ENCODE results near the gene TBCEL.

Gene TBCEL

GRCh38 chr11:121037016-121037415 lies 13.1 kb downstream of the TBCEL start:
- no peaks in the 10 kb centered on the region for H3K36me3 ChIP-seq (ENCODE audit: insufficient read depth, low read length)
- H3K9me3 ChIP-seq (ENCODE audit: control insufficient read depth, insufficient read depth, low read length) = no peaks in the 10 kb centered on the region
- H3K9ac ChIP-seq (ENCODE audit: low read depth, low read length) = no peak overlapping the region
- peaks cover 32% of the 10 kb centered on the region for H3K4me1 ChIP-seq (ENCODE audit: insufficient read depth, low read length)

GRCh38 chr11:121038648-121039409 lies 14.9 kb downstream of the TBCEL start:
- no peak overlapping the region for H3K9ac ChIP-seq (ENCODE audit: low read depth, low read length)
- H3K4me1 ChIP-seq (ENCODE audit: insufficient read depth, low read length) = peaks cover 32% of the 10 kb centered on the region
- H3K36me3 ChIP-seq (ENCODE audit: insufficient read depth, low read length) = no peaks in the 10 kb centered on the region
- H3K9me3 ChIP-seq (ENCODE audit: control insufficient read depth, insufficient read depth, low read length) = no peaks in the 10 kb centered on the region

GRCh38 chr11:121039971-121040613 lies 16.2 kb downstream of the TBCEL start:
- Histone ChIP-seq H3K36me3 (ENCODE audit: insufficient read depth, low read length) (no peaks in the 10 kb centered on the region), H3K9me3 (ENCODE audit: control insufficient read depth, insufficient read depth, low read length) (no peaks in the 10 kb centered on the region), H3K4me1 (ENCODE audit: insufficient read depth, low read length) (peaks cover 32% of the 10 kb centered on the region), H3K9ac (ENCODE audit: low read depth, low read length) (no peak overlapping the region)

- H3K9me3 ChIP-seq (ENCODE audit: control insufficient read depth, insufficient read depth, low read length) = no peaks in the 10 kb centered on the region
- no peaks in the 10 kb centered on the region for H3K36me3 ChIP-seq (ENCODE audit: insufficient read depth, low read length)
- peaks cover 32% of the 10 kb centered on the region for H3K4me1 ChIP-seq (ENCODE audit: insufficient read depth, low read length)
- H3K9ac ChIP-seq (ENCODE audit: low read depth, low read length) = no peak overlapping the region
These were observed 16.7 kb downstream of the TBCEL start for GRCh38 chr11:121040614-121041002.

- Histone ChIP-seq H3K36me3 (ENCODE audit: insufficient read depth, low read length) (no peaks in the 10 kb centered on the region), H3K9ac (ENCODE audit: low read depth, low read length) (no peak overlapping the region), H3K4me1 (ENCODE audit: insufficient read depth, low read length) (peaks cover 31% of the 10 kb centered on the region), H3K9me3 (ENCODE audit: control insufficient read depth, insufficient read depth, low read length) (no peaks in the 10 kb centered on the region)
These were observed 17.2 kb downstream of the TBCEL start for GRCh38 chr11:121041072-121041471.

GRCh38 chr11:121042296-121042695 lies 18.4 kb downstream of the TBCEL start:
- Histone ChIP-seq H3K9ac (ENCODE audit: low read depth, low read length) (no peak overlapping the region), H3K4me1 (ENCODE audit: insufficient read depth, low read length) (peaks cover 30% of the 10 kb centered on the region), H3K36me3 (ENCODE audit: insufficient read depth, low read length) (no peaks in the 10 kb centered on the region), H3K9me3 (ENCODE audit: control insufficient read depth, insufficient read depth, low read length) (no peaks in the 10 kb centered on the region)

- Histone ChIP-seq H3K9me3 (ENCODE audit: control insufficient read depth, insufficient read depth, low read length) (no peaks in the 10 kb centered on the region), H3K4me1 (ENCODE audit: insufficient read depth, low read length) (no peaks in the 10 kb centered on the region), H3K36me3 (ENCODE audit: insufficient read depth, low read length) (no peaks in the 10 kb centered on the region; the same call in 1 of the 2 replicates), H3K9ac (ENCODE audit: low read depth, low read length) (no peak overlapping the region)
These were observed 24.0 kb downstream of the TBCEL start for GRCh38 chr11:121047926-121048325.

GRCh38 chr11:121048464-121049233 lies 24.7 kb downstream of the TBCEL start:
- H3K9ac ChIP-seq (ENCODE audit: low read depth, low read length) = no peak overlapping the region
- no peaks in the 10 kb centered on the region for H3K4me1 ChIP-seq (ENCODE audit: insufficient read depth, low read length)
- peaks cover 1% of the 10 kb centered on the region for H3K36me3 ChIP-seq (ENCODE audit: insufficient read depth, low read length)
- no peaks in the 10 kb centered on the region for H3K9me3 ChIP-seq (ENCODE audit: control insufficient read depth, insufficient read depth, low read length)

- no peak overlapping the region for H3K9ac ChIP-seq (ENCODE audit: low read depth, low read length)
- H3K4me1 ChIP-seq (ENCODE audit: insufficient read depth, low read length) = no peaks in the 10 kb centered on the region
- no peaks in the 10 kb centered on the region for H3K9me3 ChIP-seq (ENCODE audit: control insufficient read depth, insufficient read depth, low read length)
- H3K36me3 ChIP-seq (ENCODE audit: insufficient read depth, low read length) = peaks cover 9% of the 10 kb centered on the region
These were observed 29.3 kb downstream of the TBCEL start for GRCh38 chr11:121053244-121053643.

GRCh38 chr11:121054266-121054665 lies 30.4 kb downstream of the TBCEL start:
- Histone ChIP-seq H3K36me3 (ENCODE audit: insufficient read depth, low read length) (peaks cover 9% of the 10 kb centered on the region; the same call in 1 of the 2 replicates), H3K4me1 (ENCODE audit: insufficient read depth, low read length) (no peaks in the 10 kb centered on the region), H3K9ac (ENCODE audit: low read depth, low read length) (no peak overlapping the region), H3K9me3 (ENCODE audit: control insufficient read depth, insufficient read depth, low read length) (no peaks in the 10 kb centered on the region)

- no peaks in the 10 kb centered on the region for H3K9me3 ChIP-seq (ENCODE audit: control insufficient read depth, insufficient read depth, low read length)
- peaks cover 9% of the 10 kb centered on the region; the same call in 1 of the 2 replicates for H3K36me3 ChIP-seq (ENCODE audit: insufficient read depth, low read length)
These were observed 31.2 kb downstream of the TBCEL start for GRCh38 chr11:121055076-121055475.

GRCh38 chr11:121057922-121058321 lies 34.0 kb downstream of the TBCEL start:
- Histone ChIP-seq H3K9ac (ENCODE audit: low read depth, low read length) (no peak overlapping the region), H3K36me3 (ENCODE audit: insufficient read depth, low read length) (peaks cover 9% of the 10 kb centered on the region; the same call in 1 of the 2 replicates), H3K4me1 (ENCODE audit: insufficient read depth, low read length) (no peaks in the 10 kb centered on the region), H3K9me3 (ENCODE audit: control insufficient read depth, insufficient read depth, low read length) (no peaks in the 10 kb centered on the region)

More at GRCh38 chr11:121055076-121055475, 31.2 kb downstream of the TBCEL start:
- no peak overlapping the region for H3K9ac ChIP-seq (ENCODE audit: low read depth, low read length)
- H3K4me1 ChIP-seq (ENCODE audit: insufficient read depth, low read length) = no peaks in the 10 kb centered on the region

GRCh38 chr11:121058941-121059340 lies 35.0 kb downstream of the TBCEL start:
- Histone ChIP-seq H3K36me3 (ENCODE audit: insufficient read depth, low read length) (peaks cover 4% of the 10 kb centered on the region; the same call in 1 of the 2 replicates), H3K4me1 (ENCODE audit: insufficient read depth, low read length) (no peaks in the 10 kb centered on the region), H3K9ac (ENCODE audit: low read depth, low read length) (no peak overlapping the region), H3K9me3 (ENCODE audit: control insufficient read depth, insufficient read depth, low read length) (no peaks in the 10 kb centered on the region)

GRCh38 chr11:121059605-121060004 lies 35.7 kb downstream of the TBCEL start:
- no peaks in the 10 kb centered on the region for H3K4me1 ChIP-seq (ENCODE audit: insufficient read depth, low read length)
- peaks cover 4% of the 10 kb centered on the region; the same call in 1 of the 2 replicates for H3K36me3 ChIP-seq (ENCODE audit: insufficient read depth, low read length)
- no peaks in the 10 kb centered on the region for H3K9me3 ChIP-seq (ENCODE audit: control insufficient read depth, insufficient read depth, low read length)
- no peak overlapping the region for H3K9ac ChIP-seq (ENCODE audit: low read depth, low read length)

All from ES-I3 (cell line).